ENCODE results near the gene EXOC6B.

EXOC6B gene

GRCh38 chr2:72414137-72414760, 411.6 kb downstream of the EXOC6B start:
- TF ChIP-seq TCF12 (IDR thresholded peaks at IDR 0.05; ENCODE audit: low read depth): no peak
- TF ChIP-seq TEAD4 (IDR thresholded peaks at IDR 0.05): no peak
- no peak for TF ChIP-seq NFIC (IDR thresholded peaks at IDR 0.05)
- no peak for TF ChIP-seq USF1 (IDR thresholded peaks at IDR 0.05)
- no peak for TF ChIP-seq ZBTB7A (IDR thresholded peaks at IDR 0.05; ENCODE audit: low read depth)
- no peak for TF ChIP-seq EP300 (IDR thresholded peaks at IDR 0.05; ENCODE audit: borderline replicate concordance)
- no peak for TF ChIP-seq RAD21 (IDR thresholded peaks at IDR 0.05; ENCODE audit: low read depth)
- no peak for TF ChIP-seq YY1 (IDR thresholded peaks at IDR 0.05; ENCODE audit: low read depth)
- TF ChIP-seq CREB1 (IDR thresholded peaks at IDR 0.05; ENCODE audit: low read depth): no peak
- no peak for TF ChIP-seq REST (IDR thresholded peaks at IDR 0.05; ENCODE audit: low read depth)
- TF ChIP-seq CEBPB (IDR thresholded peaks at IDR 0.05): no peak
- TF ChIP-seq EGR1 (IDR thresholded peaks at IDR 0.05): no peak
- no peak for TF ChIP-seq TAF1 (IDR thresholded peaks at IDR 0.05; ENCODE audit: low read depth)
- TF ChIP-seq MAX (IDR thresholded peaks at IDR 0.05): no peak
- no peak for TF ChIP-seq FOXM1 (IDR thresholded peaks at IDR 0.05; ENCODE audit: borderline replicate concordance, low read depth)

- TF ChIP-seq NFIC (IDR thresholded peaks at IDR 0.05) (no peak), EP300 (IDR thresholded peaks at IDR 0.05; ENCODE audit: borderline replicate concordance) (no peak), MAX (IDR thresholded peaks at IDR 0.05) (no peak), RAD21 (IDR thresholded peaks at IDR 0.05; ENCODE audit: low read depth) (no peak)
Observed at GRCh38 chr2:72413716-72414115, 412.1 kb downstream of the EXOC6B start.

- no peak for TF ChIP-seq USF1 (IDR thresholded peaks at IDR 0.05)
- no peak for TF ChIP-seq REST (IDR thresholded peaks at IDR 0.05; ENCODE audit: low read depth)
- TF ChIP-seq TEAD4 (IDR thresholded peaks at IDR 0.05): no peak
- no peak for TF ChIP-seq NFIC (IDR thresholded peaks at IDR 0.05)
- no peak for TF ChIP-seq TCF12 (IDR thresholded peaks at IDR 0.05; ENCODE audit: low read depth)
- TF ChIP-seq MAX (IDR thresholded peaks at IDR 0.05): no peak
Observed at GRCh38 chr2:72412214-72412613, 413.6 kb downstream of the EXOC6B start.

GRCh38 chr2:72399879-72400278, 426.0 kb downstream of the EXOC6B start:
- no peak for TF ChIP-seq EP300 (IDR thresholded peaks at IDR 0.05; ENCODE audit: borderline replicate concordance)
- no peak for TF ChIP-seq ZBTB7A (IDR thresholded peaks at IDR 0.05; ENCODE audit: low read depth)
- no peak for TF ChIP-seq EGR1 (IDR thresholded peaks at IDR 0.05)
- TF ChIP-seq CEBPB (IDR thresholded peaks at IDR 0.05): no peak
- TF ChIP-seq NFIC (IDR thresholded peaks at IDR 0.05): no peak
- no peak for TF ChIP-seq TCF12 (IDR thresholded peaks at IDR 0.05; ENCODE audit: low read depth)
- TF ChIP-seq REST (IDR thresholded peaks at IDR 0.05; ENCODE audit: low read depth): no peak
- no peak for TF ChIP-seq CREB1 (IDR thresholded peaks at IDR 0.05; ENCODE audit: low read depth)
- no peak for TF ChIP-seq USF1 (IDR thresholded peaks at IDR 0.05)
- no peak for TF ChIP-seq YY1 (IDR thresholded peaks at IDR 0.05; ENCODE audit: low read depth)
- no peak for TF ChIP-seq FOXM1 (IDR thresholded peaks at IDR 0.05; ENCODE audit: borderline replicate concordance, low read depth)
- TF ChIP-seq TAF1 (IDR thresholded peaks at IDR 0.05; ENCODE audit: low read depth): no peak
- TF ChIP-seq MAX (IDR thresholded peaks at IDR 0.05): no peak
- TF ChIP-seq RAD21 (IDR thresholded peaks at IDR 0.05; ENCODE audit: low read depth): no peak
- no peak for TF ChIP-seq TEAD4 (IDR thresholded peaks at IDR 0.05)
